CD4-positive, alpha-beta T cell treated with Interferon alpha-2 for 1 hour (primary cell): ENCODE results near the gene DNM3.
A peak's percentile ranks its signal among the peaks of the same experiment; 100 is the strongest.
"Not testable (repeated sequence)": the region's sequence is repeated elsewhere in the genome, so short reads cannot be mapped to it uniquely, and the experiment has no call there.

Source experiments
- DNase-seq, 2 donors: peaks; one replicate each; pipeline ENCODE4 v3.0.0-alpha.2; 2020 to 2022

DNM3 gene

DNA sequence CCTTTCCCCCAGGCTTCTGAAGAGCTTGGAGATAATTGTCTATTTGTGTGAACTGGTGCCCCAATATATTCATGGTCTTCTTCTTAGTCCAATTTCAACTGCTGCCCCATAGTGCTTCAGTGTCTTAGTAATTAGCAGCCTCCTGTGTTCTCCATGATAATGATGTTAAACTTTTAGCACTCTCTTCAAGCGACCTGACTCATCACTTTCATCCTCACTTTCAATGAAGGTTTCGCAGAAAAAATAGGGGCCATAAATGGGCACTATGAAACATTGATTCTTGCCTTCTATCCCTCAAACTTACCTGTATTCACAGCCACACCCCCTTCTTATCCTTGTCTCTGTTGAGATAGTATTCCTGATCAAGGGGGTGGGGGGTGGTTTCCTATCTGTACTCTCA, 210.6 kb downstream of the DNM3 start:
- DNase-seq: no peak

DNA sequence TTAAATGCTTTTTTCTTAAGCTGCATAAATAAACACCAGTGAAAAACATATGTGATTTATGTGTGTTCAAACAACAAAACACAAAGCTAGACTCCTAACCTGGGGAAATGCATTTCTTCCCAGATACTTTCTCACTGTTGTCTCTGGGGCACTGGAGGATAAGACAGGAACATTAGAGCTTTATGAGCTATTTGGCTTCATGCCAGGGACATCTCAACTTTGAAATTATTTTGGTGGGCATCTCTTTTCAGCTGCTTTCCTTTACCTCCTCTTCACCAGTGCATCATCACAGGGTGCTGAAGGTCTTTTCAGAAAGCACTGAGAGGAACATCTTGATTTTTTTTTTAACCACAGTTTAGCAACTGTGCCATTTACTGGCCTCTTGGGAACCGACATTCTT, 212.9 kb downstream of the DNM3 start:
- no peak for DNase-seq

DNA sequence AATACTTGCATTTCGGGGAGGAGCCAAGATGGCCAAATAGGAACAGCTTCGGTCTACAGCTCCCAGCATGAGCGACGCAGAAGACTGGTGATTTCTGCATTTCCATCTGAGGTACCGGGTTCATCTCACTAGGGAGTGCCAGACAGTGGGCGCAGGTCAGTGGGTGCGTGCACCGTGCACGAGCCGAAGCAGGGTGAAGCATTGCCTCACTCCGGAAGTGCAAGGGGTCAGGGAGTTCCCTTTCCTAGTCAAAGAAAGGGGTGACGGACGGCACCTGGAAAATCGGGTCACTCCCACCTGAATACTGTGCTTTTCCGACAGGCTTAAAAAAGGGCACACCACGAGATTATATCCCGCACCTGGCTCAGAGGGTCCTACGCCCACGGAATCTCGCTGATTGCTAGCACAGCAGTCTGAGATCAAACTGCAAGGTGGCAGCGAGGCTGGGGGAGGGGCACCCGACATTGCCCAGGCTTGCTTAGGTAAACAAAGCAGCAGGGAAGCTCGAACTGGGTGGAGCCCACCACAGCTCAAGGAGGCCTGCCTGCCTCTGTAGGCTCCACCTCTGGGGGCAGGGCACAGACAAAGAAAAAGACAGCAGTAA, 214.6 kb downstream of the DNM3 start:
- DNase-seq: not testable (repeated sequence)

DNA sequence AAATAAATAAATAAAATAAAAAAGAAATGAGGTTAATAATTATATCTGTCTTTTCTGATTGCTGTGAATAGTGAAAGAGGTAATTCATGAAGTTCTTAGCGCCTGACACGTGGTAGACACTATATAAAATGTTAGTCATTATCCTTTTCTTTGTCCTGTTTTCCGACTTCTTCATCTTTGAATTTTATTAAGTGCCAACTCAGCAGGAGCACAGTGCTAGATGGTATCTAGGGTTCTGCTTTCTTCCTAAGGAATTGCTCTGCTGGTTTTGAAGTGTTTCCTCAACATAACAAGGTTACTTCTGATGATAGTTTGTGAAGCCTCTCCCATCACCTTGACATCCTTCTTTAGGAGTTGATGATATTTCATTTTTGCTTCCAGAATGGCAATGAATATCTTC, 227.0 kb downstream of the DNM3 start:
- no peak for DNase-seq

DNA sequence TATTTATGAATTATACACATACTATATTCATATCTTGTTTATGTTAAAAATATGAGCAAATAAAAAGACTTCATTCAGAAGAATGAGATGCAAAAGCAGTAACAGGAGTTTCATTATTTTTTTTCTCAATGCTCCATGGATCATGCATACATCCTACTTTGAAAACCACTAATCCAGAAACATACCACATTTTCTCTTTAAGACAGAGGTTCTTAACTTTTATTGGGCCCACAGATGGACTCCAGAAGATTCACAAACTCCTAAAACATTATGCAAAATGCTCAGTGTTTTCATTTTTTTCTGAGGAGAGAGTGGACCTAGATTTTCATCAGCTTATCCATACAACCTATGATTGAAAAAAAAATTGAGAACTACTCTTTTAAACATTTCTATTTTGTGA, 227.8 kb downstream of the DNM3 start:
- no peak for DNase-seq

DNA sequence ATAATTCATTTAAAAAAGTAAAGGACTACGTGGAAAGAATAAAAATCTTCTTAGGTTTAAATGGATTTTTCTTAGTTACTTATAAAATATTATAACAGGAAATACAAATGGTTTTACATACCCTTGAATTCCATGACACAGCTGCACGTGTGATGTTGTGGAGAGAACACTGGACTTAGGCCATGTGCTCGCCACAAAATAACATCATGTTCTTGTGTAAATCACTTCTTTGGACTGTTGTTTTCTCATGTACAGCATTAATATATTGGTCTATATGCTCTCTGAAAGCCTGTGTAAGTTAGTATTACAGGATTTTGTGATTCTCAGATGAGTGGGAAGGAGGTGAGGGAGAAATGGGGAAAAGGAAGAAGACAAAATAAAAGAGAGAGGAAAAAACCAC, 228.2 kb downstream of the DNM3 start:
- DNase-seq: no peak

DNA sequence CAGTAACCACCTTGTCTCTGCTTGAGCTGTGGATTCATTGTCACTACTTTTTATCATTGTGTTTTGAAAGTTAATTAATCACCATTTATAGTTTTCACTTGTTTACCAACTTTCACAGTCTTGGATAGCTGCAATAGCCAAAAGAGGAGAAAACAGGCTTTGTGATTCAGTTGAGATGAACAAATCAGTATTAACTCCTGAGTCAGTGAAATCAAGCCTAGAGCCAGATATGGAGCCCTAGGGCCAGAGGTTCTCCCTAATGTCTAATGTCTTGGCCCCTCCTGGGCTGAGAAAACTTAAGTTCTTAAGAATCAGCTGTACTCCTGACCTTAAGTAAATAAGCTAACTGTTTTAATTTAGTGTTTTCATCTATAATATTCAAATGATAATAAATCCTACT, 228.8 kb downstream of the DNM3 start:
- DNase-seq: no peak

DNA sequence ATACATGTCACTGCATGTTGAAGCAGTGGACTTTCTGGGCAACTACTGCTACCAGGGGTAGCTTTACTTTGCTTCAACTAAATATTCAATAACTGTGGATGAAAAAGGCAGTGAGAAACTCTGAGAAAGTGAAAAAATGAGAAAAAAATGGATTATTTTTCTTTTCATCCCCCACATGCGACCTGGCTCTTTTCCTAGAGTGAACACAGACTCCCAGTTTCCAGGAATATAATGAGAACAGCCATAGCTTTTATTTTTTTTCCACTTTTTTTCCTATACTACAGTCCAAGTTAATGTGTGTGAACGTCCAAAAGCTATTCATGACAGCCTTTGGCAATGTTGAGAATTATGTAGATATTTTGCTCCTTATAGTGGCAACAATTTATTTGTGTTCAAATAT, 230.4 kb downstream of the DNM3 start:
- no peak for DNase-seq

DNA sequence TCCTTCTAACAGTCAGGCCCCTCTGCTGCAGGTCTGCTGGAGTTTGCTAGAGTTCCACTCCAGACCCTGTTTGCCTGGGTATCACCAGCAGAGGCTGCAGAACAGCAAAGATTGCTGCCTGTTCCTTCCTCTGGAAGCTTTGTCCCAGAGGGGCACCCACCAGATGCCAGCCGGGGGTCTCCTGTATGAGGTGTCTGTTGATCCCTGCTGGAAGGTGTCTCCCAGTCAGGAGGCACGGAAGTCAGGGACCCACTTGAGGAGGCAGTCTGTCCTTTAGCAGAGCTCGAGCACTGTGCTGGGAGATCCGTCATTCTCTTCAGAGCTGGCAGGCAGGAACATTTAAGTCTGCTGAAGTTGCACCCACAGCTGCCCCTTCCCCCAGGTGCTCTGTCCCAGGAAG, 238.6 kb downstream of the DNM3 start:
- DNase-seq: not testable (repeated sequence)

DNA sequence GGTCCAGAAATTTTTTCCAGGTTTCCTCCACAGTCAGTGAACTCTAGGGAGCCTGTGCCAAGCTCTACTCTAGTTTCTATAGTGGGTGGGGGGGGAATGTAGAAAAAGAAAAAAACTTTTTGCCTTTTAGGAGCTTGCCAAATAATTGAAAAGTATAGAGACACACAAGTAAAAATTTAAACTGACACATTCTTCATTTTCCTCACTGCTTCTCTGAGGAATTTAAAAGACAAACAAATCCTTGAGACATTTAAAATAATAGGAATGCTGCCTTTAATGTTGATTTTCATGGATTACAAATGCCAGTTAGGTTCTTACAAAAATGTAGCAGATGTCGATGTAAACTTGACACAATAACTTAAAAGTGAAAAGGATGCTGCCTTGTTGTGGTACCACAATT, 241.9 kb downstream of the DNM3 start:
- DNase-seq: no peak

DNA sequence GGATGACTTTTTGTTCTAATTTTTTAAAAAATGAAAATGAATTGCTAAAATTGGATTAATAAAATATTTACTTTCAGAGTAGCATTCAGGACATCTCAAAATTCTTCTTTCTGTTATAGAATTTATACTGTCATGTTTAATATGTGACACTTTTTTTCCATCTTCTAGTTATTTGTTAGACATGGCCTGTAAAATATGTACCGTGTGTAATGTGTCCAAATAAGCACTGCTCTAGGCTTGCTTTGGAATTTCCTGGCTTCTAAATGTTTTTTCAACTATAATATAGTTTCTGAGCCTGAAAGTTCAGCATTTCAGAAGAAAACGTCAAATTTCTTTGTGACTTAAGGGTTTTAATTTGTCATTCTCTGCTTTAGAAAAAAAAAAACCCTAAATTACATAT, 243.6 kb downstream of the DNM3 start:
- no peak for DNase-seq

DNA sequence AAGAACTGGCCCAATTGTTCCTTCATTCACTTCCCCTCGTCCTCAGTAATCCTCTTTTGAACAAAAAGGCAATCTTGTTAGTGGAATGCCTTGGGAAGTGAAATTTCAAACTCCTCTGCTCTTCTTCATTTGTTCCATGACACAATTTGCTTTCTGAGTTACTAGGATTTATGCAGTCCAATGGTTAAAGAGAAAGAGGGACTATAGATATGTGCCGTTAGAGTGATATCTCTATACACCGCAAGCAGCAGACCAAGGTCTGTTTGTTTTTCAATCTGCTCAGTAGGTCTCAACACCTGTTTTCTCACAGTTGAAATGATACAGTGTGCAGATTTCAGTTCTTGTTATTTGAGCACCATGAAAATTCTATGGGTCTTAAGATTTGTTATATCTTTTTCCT, 244.0 kb downstream of the DNM3 start:
- DNase-seq: no peak

DNA sequence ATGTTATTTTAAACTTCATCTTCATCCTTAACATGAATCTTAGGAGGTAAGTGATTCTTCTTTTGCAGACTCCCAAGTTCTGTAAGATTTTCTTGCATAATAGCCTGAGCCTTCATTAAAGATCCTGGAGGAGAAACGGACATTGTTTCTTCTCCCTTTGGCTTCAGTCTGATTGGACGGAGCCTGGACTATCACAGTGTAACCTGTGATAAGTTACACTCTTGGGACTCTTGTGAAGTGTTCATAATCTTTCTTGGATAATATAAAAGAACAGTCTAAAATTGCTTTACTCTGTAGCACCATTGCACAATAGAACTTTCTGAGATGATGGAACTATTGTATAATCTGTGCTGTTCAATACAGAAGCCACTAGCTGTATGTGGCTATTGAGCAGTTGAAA, 244.8 kb downstream of the DNM3 start:
- DNase-seq: no peak

DNA sequence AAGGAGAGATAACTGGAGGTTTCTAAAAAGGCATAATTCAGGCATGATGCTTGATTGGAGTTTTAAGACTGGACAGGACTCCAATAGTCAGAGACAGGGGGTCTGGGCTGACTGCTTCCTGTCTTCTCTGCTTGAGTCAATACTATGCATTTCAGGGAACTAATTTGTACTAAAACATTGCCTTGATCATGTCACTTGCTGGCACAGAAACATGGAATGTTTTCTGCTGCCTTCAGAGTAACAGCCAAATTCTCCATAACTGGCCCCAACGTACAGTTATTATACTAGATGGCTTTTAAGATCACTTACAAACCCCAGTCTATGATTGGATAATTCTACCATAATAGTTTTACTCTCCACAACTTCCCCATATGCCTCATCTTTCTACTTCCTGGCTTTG, 247.0 kb downstream of the DNM3 start:
- no peak for DNase-seq

DNA sequence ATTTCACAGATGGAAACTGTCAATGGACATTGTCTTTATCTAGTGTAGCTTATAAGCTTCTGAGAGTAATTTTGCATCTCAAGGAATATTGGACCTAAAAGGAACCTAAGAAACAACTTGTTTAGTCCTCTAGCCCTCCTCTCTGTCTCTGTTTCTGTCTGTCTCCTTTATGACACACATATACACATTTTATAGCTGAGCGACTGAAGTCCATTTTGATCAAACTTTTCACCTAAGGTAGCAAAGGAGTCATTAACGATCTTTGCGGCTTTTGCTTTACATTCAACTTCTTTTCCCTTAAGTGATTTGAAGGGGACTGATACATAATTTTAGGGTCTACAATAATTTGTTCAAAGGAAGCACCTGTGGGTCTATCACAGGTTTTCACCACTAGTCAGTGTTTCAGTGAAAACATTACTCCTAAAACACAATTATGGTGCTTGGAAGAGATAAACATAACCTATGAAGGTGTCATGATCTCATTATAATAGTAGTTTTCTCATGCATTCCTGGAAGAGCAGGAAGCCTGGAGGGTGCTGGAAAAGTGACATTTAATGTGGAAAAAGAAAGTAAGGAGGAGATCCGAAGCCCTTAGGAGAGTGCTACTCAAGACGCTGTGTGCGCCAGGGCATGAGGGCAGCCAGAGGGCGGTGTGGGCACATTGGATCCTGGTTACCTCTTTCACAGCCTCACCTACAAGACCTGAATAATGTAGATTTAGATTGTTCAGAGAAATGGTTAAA, 248.6 kb downstream of the DNM3 start:
- DNase-seq: peak; percentile 54 to 68

DNA sequence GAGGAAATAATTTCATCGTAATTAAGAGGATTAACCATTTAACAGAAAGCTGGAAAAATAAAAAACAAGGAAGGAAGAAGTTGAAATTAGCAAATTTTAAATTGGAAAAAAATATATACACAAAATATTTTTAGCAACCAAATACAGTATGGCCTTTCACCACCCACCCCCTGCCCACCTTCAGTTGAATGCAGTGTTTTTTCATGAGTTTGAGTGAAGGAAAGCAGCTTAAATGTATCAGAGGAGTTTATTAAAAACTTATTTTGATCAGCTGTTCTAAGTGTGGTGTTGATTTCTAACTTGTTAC, 249.2 kb downstream of the DNM3 start:
- no peak for DNase-seq

DNA sequence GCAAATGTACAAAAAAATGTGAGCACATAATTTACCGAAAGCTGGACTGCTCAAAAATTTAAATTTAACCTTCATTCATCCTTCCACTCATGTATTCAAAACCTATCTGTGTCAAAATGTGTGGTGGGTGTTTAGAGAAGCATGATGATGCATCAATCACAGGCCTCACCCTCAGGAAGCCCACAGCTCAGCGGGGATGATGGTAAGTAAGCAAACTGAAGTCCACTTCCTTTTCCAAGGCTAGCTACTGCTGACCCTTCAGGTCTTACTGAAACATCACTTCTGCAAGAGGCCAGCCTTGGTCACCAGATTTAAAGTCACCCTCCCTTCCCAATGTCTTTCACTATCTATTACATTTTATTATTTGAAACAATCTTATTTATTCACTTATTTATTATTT, 254.5 kb downstream of the DNM3 start:
- DNase-seq: no peak

DNA sequence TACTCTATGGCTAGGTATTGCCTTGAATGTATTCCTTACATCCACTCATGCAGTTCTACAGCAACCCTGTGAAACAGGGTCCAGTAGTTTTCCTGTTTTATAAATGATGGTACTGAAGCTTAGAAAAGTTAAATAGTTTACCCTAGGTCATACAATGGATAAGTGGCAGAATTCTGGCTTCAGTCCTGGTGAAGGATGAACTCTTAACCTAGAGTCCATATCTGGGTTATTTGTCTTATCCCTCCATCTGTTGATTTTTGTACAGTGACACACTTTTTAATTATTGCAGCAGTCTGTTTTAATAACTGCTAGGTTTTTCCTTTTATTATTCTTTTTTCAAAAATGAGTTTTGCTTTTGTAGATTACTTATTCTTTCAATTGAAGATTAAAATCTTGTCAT, 263.9 kb downstream of the DNM3 start:
- no peak for DNase-seq

DNA sequence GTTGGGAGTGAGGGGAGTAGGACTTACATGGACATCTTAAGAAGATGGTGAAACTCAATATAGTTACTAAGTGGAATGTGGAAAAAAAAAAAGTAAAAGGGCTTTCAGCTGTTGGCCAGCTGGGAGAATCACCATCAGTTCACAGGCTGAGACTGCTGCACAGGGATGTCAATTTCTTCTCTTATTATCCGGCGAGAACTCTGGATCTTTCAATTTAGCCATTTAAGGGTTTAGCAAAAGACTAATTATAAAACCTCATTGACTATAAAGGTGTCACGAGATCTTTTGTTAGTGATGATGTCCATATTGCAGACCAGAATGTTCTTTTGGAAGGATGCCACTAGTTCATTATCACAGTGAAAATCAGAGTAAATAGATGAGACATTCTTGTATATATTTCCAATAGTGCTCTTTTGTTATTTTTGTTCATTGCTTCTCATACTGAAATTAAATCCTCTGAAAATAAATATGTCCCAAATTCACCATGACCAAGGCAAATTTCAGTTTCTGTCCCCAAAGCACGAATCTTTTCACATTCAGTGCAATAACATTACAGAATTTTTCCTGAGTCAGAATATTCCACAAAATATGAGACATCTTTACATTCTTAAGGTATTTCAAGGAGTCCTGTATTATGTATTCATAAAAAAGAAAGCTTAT, 266.1 kb downstream of the DNM3 start:
- no peak for DNase-seq

DNA sequence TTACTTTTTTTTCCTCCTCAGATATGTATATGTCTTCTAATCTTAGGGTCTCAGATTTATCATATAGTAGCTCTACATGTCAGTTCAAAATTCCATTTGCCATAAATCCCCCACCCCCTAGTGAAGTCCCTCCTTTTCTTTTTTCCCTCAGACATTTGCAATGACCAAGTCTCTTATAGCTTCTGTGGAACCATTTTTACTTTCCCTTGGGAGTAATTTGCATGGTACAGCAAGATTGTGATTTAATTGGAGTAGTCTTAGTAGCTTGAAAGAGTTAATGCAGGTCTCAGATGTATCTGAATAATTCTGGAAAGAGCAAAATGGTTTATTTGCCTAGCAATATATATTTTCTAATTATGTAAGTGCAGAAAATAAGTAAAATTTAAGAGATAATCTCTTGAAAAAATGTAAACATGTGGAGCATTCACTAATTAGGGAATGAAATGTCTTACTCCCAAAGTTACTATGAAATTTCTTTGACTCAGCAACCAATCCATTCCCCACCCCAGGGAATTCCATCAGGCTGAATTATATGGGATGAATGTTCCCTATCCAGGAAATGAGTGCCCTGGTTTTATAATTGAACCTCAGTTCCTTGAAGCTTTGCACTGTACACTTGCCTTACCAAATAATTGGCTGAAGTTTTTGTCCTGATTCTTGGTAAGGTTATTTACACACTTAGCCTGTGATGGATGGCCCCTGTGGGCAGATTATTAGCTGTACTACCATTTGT, 267.0 kb downstream of the DNM3 start:
- DNase-seq: no peak

DNA sequence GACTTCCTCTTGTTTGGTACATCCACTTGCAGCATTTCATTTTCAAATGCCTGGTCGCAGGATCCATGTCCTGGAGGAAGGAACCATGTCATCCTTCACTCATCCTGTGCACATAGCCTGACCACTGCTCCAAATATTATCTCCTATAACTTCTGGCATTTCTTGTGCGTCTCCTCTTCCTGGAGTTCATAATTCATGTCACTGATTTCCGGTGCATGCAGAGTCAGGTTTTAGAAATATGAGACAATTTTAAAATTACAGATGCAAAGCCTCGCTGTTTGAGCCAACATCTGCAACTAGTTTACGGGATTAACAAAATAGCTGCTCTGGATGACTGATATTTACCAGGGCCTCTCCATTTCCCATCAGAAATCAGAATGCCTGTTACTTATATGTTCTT, 268.1 kb downstream of the DNM3 start:
- DNase-seq: no peak

DNA sequence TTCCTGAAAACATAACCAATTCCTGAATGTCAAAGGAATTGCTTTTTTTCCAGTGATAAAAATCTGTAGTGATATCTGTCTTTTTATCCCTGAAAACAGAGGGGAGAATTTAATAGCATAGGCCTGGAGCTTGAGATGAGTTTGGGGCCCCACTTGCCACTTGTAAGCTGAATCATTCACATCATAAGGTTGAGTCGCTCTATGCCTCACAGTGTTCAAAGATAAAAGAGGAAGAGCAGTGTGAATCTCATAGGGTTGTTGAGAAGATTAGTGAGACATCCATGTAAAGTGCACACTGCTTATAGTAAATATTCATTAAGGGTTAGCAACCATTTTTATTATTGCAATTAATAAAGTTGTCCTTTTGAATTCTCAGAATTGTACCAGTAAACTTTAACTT, 271.3 kb downstream of the DNM3 start:
- no peak for DNase-seq

DNA sequence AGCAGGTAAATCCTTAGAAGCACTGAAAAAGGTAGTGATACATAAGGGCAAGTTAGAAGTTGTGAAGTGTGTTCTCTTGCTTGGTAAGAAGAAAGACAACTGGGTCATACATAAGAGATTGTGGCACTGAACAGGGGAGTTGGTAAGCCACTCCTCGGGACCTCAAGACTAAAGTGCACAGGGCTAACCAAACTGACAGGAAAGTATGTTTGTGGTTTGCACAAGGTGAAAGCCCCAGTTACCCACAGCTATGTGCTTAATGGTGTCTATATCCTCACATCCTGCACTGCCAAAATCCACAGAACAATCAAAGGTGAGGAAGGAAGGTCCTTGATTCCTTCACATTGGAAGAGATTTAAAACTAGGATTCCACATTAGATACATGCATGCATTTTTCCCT, 276.5 kb downstream of the DNM3 start:
- DNase-seq: peak in 1 of 2 donors; percentile 58

DNA sequence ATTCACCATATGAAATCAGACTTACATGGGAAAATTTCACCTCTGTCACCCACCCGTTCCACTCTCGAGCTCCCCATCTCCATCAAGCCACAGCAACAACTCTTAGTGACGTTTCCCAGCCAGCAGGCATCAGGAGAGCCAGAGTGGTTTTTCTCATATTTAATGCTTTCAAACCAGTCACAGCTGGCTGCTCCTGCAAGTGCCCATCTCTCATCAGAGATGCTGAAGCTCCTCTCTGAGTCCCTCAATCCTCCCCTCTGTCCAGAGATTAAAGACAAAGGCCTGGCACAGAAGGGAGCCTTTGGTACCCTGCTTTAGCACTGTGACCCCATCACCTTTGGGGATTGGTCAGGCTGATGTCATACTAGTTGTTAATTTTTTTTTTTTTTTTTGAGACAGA, 277.3 kb downstream of the DNM3 start:
- DNase-seq: no peak
